Smooth muscle cell (in vitro differentiated cells): ENCODE results near the gene RBP7. TPM values are rescaled to one million over a fixed set of nuclear protein-coding genes. Genes with fewer than 3 reads are reported as not detected.

Experiments
- DNase-seq: peaks from one replicate; lab custom pipeline; 2025; ENCODE audit not compliant: unreplicated experiment; lab: John Stamatoyannopoulos, UW
- H2AFZ ChIP-seq: fragments of 200-600 bp; sonication (generic); 2 replicates; pipeline ENCODE4 v1.6.0; 2016; ENCODE audit warnings: antibody characterized with exemption, low read depth, mild to moderate bottlenecking
- H3F3A ChIP-seq: fragments of 200-600 bp; sonication (generic); 2 replicates; pipeline ENCODE4 v1.6.0; 2017; ENCODE audit warnings: antibody characterized with exemption, low read depth
- H3K27ac ChIP-seq: fragments of 200-600 bp; sonication (generic); 2 replicates; pipeline ENCODE4 v1.5.1; 2016; ENCODE audit warnings: low read depth, mild to moderate bottlenecking
- H3K27me3 ChIP-seq: fragments of 200-600 bp; sonication (generic); 2 replicates; pipeline ENCODE4 v1.6.1; 2016; ENCODE audit warnings: low read depth, mild to moderate bottlenecking
- H3K36me3 ChIP-seq: fragments of 200-600 bp; sonication (generic); 2 replicates; pipeline ENCODE4 v1.5.1; 2016; ENCODE audit warnings: low read depth
- H3K4me1 ChIP-seq: fragments of 200-600 bp; sonication (generic); 2 replicates; pipeline ENCODE4 v1.5.1; 2016; ENCODE audit warnings: low read depth
- H3K4me2 ChIP-seq: fragments of 200-600 bp; sonication (generic); 2 replicates; pipeline ENCODE4 v1.6.0; 2016; ENCODE audit warnings: mild to moderate bottlenecking
- H3K4me3 ChIP-seq: fragments of 200-600 bp; sonication (generic); 2 replicates; pipeline ENCODE4 v1.5.1; 2016; ENCODE audit warnings: mild to moderate bottlenecking
- H3K79me2 ChIP-seq: fragments of 200-600 bp; sonication (generic); 2 replicates; pipeline ENCODE4 v1.6.0; 2016; ENCODE audit warnings: low read depth, mild to moderate bottlenecking
- H3K9ac ChIP-seq: fragments of 200-600 bp; sonication (generic); 2 replicates; pipeline ENCODE4 v1.6.0; 2016; ENCODE audit warnings: low read depth
- H3K9me3 ChIP-seq: fragments of 200-600 bp; sonication (generic); replicated peaks from 2 replicates; pipeline ENCODE4 v1.5.1; 2016; ENCODE audit warnings: low read depth
- H4K20me1 ChIP-seq: fragments of 200-600 bp; sonication (generic); 2 replicates; pipeline ENCODE4 v1.6.0; 2016; ENCODE audit warnings: low read depth
- WGBS: methylation state at CpG from one replicate; pipeline ENCODE4 v1.1.7; 2016; ENCODE audit warnings: low lambda C conversion rate; 5-methylcytosine and 5-hydroxymethylcytosine counted together
- polyA plus RNA-seq: library from polyadenylated mRNA; unstranded; fragments of >200 nt; fragmentation: Nextera tagmentation; extraction: Ambion mirVana; gene quantifications from 2 replicates; pipeline ENCODE4 v1.2.1, GENCODE V29; 2016
- total RNA-seq: library from RNA; depleted of rRNA; stranded (reverse); fragments of >200 nt; gene quantifications from 2 replicates; pipeline ENCODE4 v1.2.3, GENCODE V29; 2014
- TF ChIP-seq, protein P1 (sequence below): fragments of 200-600 bp; sonication (generic); IDR thresholded peaks from 2 replicates; pipeline ENCODE4 v1.5.1; 2017; ENCODE audit warnings: borderline replicate concordance, mild to moderate bottlenecking, antibody characterized with exemption; ENCODE audit not compliant: insufficient read depth, poor library complexity, severe bottlenecking

RBP7 gene
- total and polyA plus RNA-seq, 2 experiments from 2014 or later = 0.45 TPM; not detected in 1

- peaks cover 8% of the 10 kb centered on the region for H3K4me1 ChIP-seq
- H2AFZ ChIP-seq = no peak overlapping the region
- no peak overlapping the region for H3K4me2 ChIP-seq
- H3K9me3 ChIP-seq = no peaks in the 10 kb centered on the region
- H3F3A ChIP-seq = peaks cover 8% of the 10 kb centered on the region
- peaks cover 80% of the 10 kb centered on the region for H3K79me2 ChIP-seq
- TF ChIP-seq, protein P1, sequence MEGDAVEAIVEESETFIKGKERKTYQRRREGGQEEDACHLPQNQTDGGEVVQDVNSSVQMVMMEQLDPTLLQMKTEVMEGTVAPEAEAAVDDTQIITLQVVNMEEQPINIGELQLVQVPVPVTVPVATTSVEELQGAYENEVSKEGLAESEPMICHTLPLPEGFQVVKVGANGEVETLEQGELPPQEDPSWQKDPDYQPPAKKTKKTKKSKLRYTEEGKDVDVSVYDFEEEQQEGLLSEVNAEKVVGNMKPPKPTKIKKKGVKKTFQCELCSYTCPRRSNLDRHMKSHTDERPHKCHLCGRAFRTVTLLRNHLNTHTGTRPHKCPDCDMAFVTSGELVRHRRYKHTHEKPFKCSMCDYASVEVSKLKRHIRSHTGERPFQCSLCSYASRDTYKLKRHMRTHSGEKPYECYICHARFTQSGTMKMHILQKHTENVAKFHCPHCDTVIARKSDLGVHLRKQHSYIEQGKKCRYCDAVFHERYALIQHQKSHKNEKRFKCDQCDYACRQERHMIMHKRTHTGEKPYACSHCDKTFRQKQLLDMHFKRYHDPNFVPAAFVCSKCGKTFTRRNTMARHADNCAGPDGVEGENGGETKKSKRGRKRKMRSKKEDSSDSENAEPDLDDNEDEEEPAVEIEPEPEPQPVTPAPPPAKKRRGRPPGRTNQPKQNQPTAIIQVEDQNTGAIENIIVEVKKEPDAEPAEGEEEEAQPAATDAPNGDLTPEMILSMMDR = no peak
- no peaks in the 10 kb centered on the region for H3K27me3 ChIP-seq
- WGBS = 89% methylated on average over 3 of the region's 3 CpGs
- H3K36me3 ChIP-seq = no peaks in the 10 kb centered on the region
- no peak overlapping the region for H3K27ac ChIP-seq
- H3K9ac ChIP-seq = no peak overlapping the region
- no peak for DNase-seq
- peaks cover 57% of the 10 kb centered on the region for H4K20me1 ChIP-seq
- H3K4me3 ChIP-seq = no peak overlapping the region
These were observed 53.6 kb downstream of the RBP7 start for GRCh38 chr1:10050611-10051010.

DNA sequence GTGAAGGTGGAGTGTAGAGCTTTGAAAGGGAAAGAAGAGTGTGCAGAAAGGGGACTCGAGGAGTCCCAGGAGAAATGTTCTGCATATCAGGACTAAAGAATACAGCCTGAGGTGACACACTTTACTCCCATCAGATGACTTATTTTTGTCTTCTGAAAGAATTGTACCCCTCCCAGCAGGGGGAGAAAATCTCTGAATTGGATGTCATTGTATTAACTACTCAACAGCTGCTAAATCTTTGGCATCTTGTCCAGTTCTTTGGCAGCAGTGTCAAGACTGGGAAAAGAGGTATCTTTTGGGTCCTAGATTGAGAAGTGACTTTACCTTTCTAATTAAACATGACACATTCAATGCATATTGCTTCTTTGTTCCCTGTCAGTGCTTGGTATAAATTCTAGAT lies 54.6 kb downstream of the RBP7 start:
- Histone ChIP-seq H3K4me3 (no peak overlapping the region), H4K20me1 (peaks cover 55% of the 10 kb centered on the region), H3F3A (peaks cover 11% of the 10 kb centered on the region), H2AFZ (no peak overlapping the region), H3K9me3 (no peaks in the 10 kb centered on the region), H3K27ac (no peak overlapping the region), H3K9ac (no peak overlapping the region), H3K79me2 (peaks cover 79% of the 10 kb centered on the region), H3K4me1 (peaks cover 6% of the 10 kb centered on the region), H3K36me3 (no peaks in the 10 kb centered on the region), H3K4me2 (no peak overlapping the region), H3K27me3 (no peaks in the 10 kb centered on the region)
- TF ChIP-seq, protein P1 = no peak
- WGBS = 100% methylated on average over 1 of the region's 1 CpG
- DNase-seq = no peak

DNA sequence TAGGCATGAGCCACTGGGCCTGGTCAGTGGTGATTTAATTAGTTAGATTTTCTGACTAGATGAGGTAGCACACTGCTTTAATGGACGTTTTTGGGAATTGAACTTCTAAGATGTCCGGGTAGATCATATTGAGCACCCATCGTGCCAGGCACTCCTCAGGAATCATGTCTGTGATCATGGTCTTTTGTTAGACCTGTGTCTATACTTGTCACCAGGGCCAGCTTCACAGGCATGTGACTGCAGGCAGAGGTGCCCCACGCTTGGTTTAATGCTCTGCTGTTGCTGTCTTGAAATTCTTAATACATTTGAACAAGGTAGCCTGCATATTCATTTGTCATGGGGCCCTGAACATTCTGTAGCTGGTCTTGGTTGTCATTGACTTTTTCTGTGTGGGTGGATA lies 55.3 kb downstream of the RBP7 start:
- TF ChIP-seq, protein P1 = no peak
- 95% methylated on average over 4 of the region's 4 CpGs for WGBS
- Histone ChIP-seq H3K9me3 (no peaks in the 10 kb centered on the region), H3K9ac (no peak overlapping the region), H3K27ac (no peak overlapping the region), H3F3A (peaks cover 11% of the 10 kb centered on the region), H3K4me2 (no peak overlapping the region), H3K4me1 (peaks cover 5% of the 10 kb centered on the region), H3K4me3 (no peak overlapping the region), H4K20me1 (peaks cover 48% of the 10 kb centered on the region), H3K36me3 (no peaks in the 10 kb centered on the region), H3K27me3 (no peaks in the 10 kb centered on the region), H3K79me2 (peaks cover 86% of the 10 kb centered on the region), H2AFZ (no peak overlapping the region)
- DNase-seq = no peak

DNA sequence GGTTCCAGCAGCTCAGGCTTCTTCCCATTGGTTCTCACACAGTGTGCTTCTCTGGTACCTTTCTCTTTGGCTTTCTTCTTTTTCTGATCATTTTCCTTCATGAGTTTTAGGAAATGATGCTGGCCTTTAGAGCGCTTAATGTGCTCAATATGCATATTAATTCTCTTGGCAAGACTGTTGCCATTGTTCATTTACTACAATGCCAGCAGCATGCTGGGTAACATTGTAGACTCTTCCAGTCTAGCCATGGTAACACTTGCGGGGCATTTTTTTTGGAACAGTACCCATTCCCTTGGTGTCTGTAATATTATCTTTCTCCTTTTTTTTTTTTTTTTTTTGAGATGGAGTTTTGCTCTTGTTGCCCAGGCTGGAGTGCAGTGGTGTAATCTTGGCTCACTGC lies 57.4 kb downstream of the RBP7 start:
- Histone ChIP-seq H3K79me2 (peaks cover 86% of the 10 kb centered on the region), H3K27me3 (no peaks in the 10 kb centered on the region), H3K4me3 (no peak overlapping the region), H3F3A (peaks cover 11% of the 10 kb centered on the region), H3K9me3 (no peaks in the 10 kb centered on the region), H3K9ac (no peak overlapping the region), H4K20me1 (peaks cover 27% of the 10 kb centered on the region), H3K4me2 (no peak overlapping the region), H3K4me1 (peaks cover 10% of the 10 kb centered on the region), H2AFZ (no peak overlapping the region), H3K36me3 (no peaks in the 10 kb centered on the region), H3K27ac (no peak overlapping the region)
- TF ChIP-seq, protein P1 = no peak
- no peak for DNase-seq
- WGBS = 100% methylated on average over 2 of the region's 2 CpGs
